Sigmoid colon (tissue), 4 donors: Measurements from ENCODE around the gene CCT4.

Source experiments
- POLR2A ChIP-seq, 2 donors: fragments of 450-650 bp; IDR thresholded peaks; one replicate each; pipeline ENCODE4 v1.6.1; 2016; ENCODE audit warnings: antibody characterized with exemption in 2 of 2, mild to moderate bottlenecking in 2 of 2, moderate library complexity in 2 of 2
- POLR2AphosphoS5 ChIP-seq, 4 donors: sonication (generic); formaldehyde crosslinking; IDR thresholded peaks; one replicate each; pipeline ENCODE4 v1.6.1; 2017; ENCODE audit warnings: antibody characterized with exemption in 4 of 4
- TF ChIP-seq, protein P1 (sequence below), 4 experiments: fragments of 450-650 bp in 3 of 4; fragments of 200-600 bp in 1 of 4; IDR thresholded peaks; one replicate each; pipeline ENCODE4 v1.5.1; 2016 to 2019; ENCODE audit warnings: antibody characterized with exemption in 4 of 4, mild to moderate bottlenecking in 3 of 4, moderate library complexity in 2 of 4

DNA sequence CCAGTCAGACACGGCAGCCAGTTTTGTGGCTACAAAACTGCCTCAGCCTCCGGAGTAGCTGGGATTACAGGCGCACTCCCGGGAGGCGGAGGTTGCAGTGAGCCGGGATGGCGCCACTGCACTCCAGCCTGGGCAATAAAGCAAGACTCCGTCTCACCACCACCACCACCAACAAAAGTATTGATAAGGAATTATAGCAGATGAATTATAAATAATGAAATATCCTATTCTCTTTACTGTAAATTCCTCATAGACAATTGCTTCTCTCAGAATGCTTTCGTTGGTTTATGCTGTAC lies 33.2 kb downstream of the CCT4 start:
- TF ChIP-seq, protein P1, sequence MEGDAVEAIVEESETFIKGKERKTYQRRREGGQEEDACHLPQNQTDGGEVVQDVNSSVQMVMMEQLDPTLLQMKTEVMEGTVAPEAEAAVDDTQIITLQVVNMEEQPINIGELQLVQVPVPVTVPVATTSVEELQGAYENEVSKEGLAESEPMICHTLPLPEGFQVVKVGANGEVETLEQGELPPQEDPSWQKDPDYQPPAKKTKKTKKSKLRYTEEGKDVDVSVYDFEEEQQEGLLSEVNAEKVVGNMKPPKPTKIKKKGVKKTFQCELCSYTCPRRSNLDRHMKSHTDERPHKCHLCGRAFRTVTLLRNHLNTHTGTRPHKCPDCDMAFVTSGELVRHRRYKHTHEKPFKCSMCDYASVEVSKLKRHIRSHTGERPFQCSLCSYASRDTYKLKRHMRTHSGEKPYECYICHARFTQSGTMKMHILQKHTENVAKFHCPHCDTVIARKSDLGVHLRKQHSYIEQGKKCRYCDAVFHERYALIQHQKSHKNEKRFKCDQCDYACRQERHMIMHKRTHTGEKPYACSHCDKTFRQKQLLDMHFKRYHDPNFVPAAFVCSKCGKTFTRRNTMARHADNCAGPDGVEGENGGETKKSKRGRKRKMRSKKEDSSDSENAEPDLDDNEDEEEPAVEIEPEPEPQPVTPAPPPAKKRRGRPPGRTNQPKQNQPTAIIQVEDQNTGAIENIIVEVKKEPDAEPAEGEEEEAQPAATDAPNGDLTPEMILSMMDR (IDR thresholded peaks at IDR 0.05), result no peak
- TF ChIP-seq POLR2A (IDR thresholded peaks at IDR 0.05), result no peak
- TF ChIP-seq POLR2AphosphoS5 (IDR thresholded peaks at IDR 0.05), result no peak
